ENCODE results near the gene CDKN2B-AS1. TPM values are rescaled to one million over a fixed set of nuclear protein-coding genes. Genes with fewer than 3 reads are reported as not detected.

Gene CDKN2B-AS1
- total RNA-seq, 2 donors from 2014 or later, result 0.62 TPM; not detected in 1

GRCh38 chr9:22041344-22041743, 46.8 kb downstream of the CDKN2B-AS1 start:
- DNase-seq (ENCODE audit: low spot score), result no peak
- TF ChIP-seq POLR2A (IDR thresholded peaks at IDR 0.05) (no peak), POLR2AphosphoS5 (IDR thresholded peaks at IDR 0.05) (no peak), CTCF (IDR thresholded peaks at IDR 0.05) (no peak)
- no peaks in the 10 kb centered on the region for H3K4me1 ChIP-seq (replicated peaks)
- intact Hi-C loops (cut with DNase I), result no loop called here
- no peak overlapping the region for H3K4me3 ChIP-seq
- no peaks in the 10 kb centered on the region for H3K36me3 ChIP-seq
- no peaks in the 10 kb centered on the region for H3K9me3 ChIP-seq
- 87% methylated on average over 1 of the region's 1 CpG for WGBS
- H3K27me3 ChIP-seq (replicated peaks; ENCODE audit: insufficient read depth), result no peaks in the 10 kb centered on the region
- H3K27ac ChIP-seq, result peak overlapping the region; percentile 54 to 75

GRCh38 chr9:22041775-22042174, 47.2 kb downstream of the CDKN2B-AS1 start:
- WGBS, result 38% methylated on average over 1 of the region's 1 CpG
- peak; percentile 94 for DNase-seq (ENCODE audit: low spot score)
- Histone ChIP-seq H3K36me3 (no peaks in the 10 kb centered on the region), H3K4me1 (replicated peaks) (no peaks in the 10 kb centered on the region), H3K27me3 (replicated peaks; ENCODE audit: insufficient read depth) (no peaks in the 10 kb centered on the region), H3K27ac (peak overlapping the region; percentile 54 to 75), H3K9me3 (no peaks in the 10 kb centered on the region), H3K4me3 (no peak overlapping the region)
- intact Hi-C loops (cut with DNase I), result no loop called here
- TF ChIP-seq POLR2AphosphoS5 (IDR thresholded peaks at IDR 0.05) (peak; percentile 93), POLR2A (IDR thresholded peaks at IDR 0.05) (no peak)

- H3K27me3 ChIP-seq (replicated peaks; ENCODE audit: insufficient read depth), result no peaks in the 10 kb centered on the region
- no peaks in the 10 kb centered on the region for H3K9me3 ChIP-seq
- no peaks in the 10 kb centered on the region for H3K4me1 ChIP-seq (replicated peaks)
- H3K4me3 ChIP-seq, result no peak overlapping the region
- TF ChIP-seq CTCF (IDR thresholded peaks at IDR 0.05) (no peak), POLR2A (IDR thresholded peaks at IDR 0.05) (no peak), POLR2AphosphoS5 (IDR thresholded peaks at IDR 0.05) (no peak)
- 46% methylated on average over 3 of the region's 3 CpGs for WGBS
- no peak overlapping the region for H3K27ac ChIP-seq
- H3K36me3 ChIP-seq, result no peaks in the 10 kb centered on the region
- DNase-seq (ENCODE audit: low spot score), result no peak
- intact Hi-C loops (cut with DNase I), result no loop called here
These were observed 49.3 kb downstream of the CDKN2B-AS1 start for GRCh38 chr9:22043928-22044327.

GRCh38 chr9:22044583-22044982, 50.0 kb downstream of the CDKN2B-AS1 start:
- H3K9me3 ChIP-seq, result no peaks in the 10 kb centered on the region
- H3K4me3 ChIP-seq, result no peak overlapping the region
- H3K36me3 ChIP-seq, result no peaks in the 10 kb centered on the region
- no peaks in the 10 kb centered on the region for H3K4me1 ChIP-seq (replicated peaks)
- intact Hi-C loops (cut with DNase I), result no loop called here
- no peaks in the 10 kb centered on the region for H3K27me3 ChIP-seq (replicated peaks; ENCODE audit: insufficient read depth)
- DNase-seq (ENCODE audit: low spot score), result no peak
- TF ChIP-seq CTCF (IDR thresholded peaks at IDR 0.05), result no peak
- no peak for TF ChIP-seq POLR2A (IDR thresholded peaks at IDR 0.05)
- no peak for TF ChIP-seq POLR2AphosphoS5 (IDR thresholded peaks at IDR 0.05)
- no peak overlapping the region for H3K27ac ChIP-seq

- intact Hi-C loops (cut with DNase I), result no loop called here
- H3K36me3 ChIP-seq, result no peaks in the 10 kb centered on the region
- no peak overlapping the region for H3K4me3 ChIP-seq
- TF ChIP-seq POLR2AphosphoS5 (IDR thresholded peaks at IDR 0.05) (no peak), CTCF (IDR thresholded peaks at IDR 0.05) (no peak), POLR2A (IDR thresholded peaks at IDR 0.05) (no peak)
- H3K27ac ChIP-seq, result no peak overlapping the region
- H3K27me3 ChIP-seq (replicated peaks; ENCODE audit: insufficient read depth), result no peaks in the 10 kb centered on the region
- no peaks in the 10 kb centered on the region for H3K4me1 ChIP-seq (replicated peaks)
- H3K9me3 ChIP-seq, result no peaks in the 10 kb centered on the region
- no peak for DNase-seq (ENCODE audit: low spot score)
These were observed 50.8 kb downstream of the CDKN2B-AS1 start for GRCh38 chr9:22045423-22045822.
